Muscle of leg (tissue), 11 donors: ENCODE measurements around the gene ABHD5. TPM values are rescaled to one million over a fixed set of nuclear protein-coding genes. Genes with fewer than 3 reads are reported as not detected.
A peak's percentile ranks its signal among the peaks of the same experiment; 100 is the strongest.

ENCODE experiments used
- DNase-seq: peaks from one replicate; pipeline ENCODE4 v3.0.0; 2013
- H3K27ac ChIP-seq: one replicate; pipeline ENCODE4 v1.5.1; 2013; ENCODE audit warnings: mild to moderate bottlenecking, low read length, control low read depth
- H3K27me3 ChIP-seq: one replicate; pipeline ENCODE4 v1.6.1; 2013; ENCODE audit warnings: low read length; ENCODE audit not compliant: control insufficient read depth, insufficient read depth
- H3K36me3 ChIP-seq: one replicate; pipeline ENCODE4 v1.6.1; 2013; ENCODE audit warnings: low read length; ENCODE audit not compliant: control insufficient read depth, insufficient read depth
- H3K4me1 ChIP-seq: one replicate; pipeline ENCODE4 v1.6.1; 2013; ENCODE audit warnings: low read length; ENCODE audit not compliant: control insufficient read depth, insufficient read depth
- H3K4me3 ChIP-seq: one replicate; pipeline ENCODE4 v1.5.1; 2013; ENCODE audit warnings: low read length, control low read depth
- H3K9me3 ChIP-seq: replicated peaks from 2 replicates; pipeline ENCODE4 v1.6.1; 2013; ENCODE audit warnings: low read depth, low read length; ENCODE audit not compliant: control insufficient read depth
- WGBS: methylation state at CpG from one replicate; pipeline ENCODE4 v1.1.5; 2013; ENCODE audit warnings: missing lambda C conversion rate; ENCODE audit not compliant: insufficient coverage; 5-methylcytosine and 5-hydroxymethylcytosine counted together
- polyA plus RNA-seq, 8 donors: library from polyadenylated mRNA; unstranded; fragments of 120-200 nt; gene quantifications; one replicate each; pipeline versions ENCODE4 v1.2.1 to v1.2.3, GENCODE V29; 2013; ENCODE audit warnings: inconsistent platforms in 1 of 8, low replicate concordance in 1 of 8; ENCODE audit not compliant: insufficient read length in 8 of 8, insufficient read depth in 1 of 8
- total RNA-seq: library from RNA; stranded (reverse); fragments of 120-200 nt; gene quantifications from one replicate; pipeline ENCODE4 v1.2.4, GENCODE V29; 2013

The ABHD5 gene
- total and polyA plus RNA-seq, 9 donors, result 8.8 to 11.6 (median 10.8) TPM

- Histone ChIP-seq H3K27me3 (no peaks in the 10 kb centered on the region), H3K9me3 (no peaks in the 10 kb centered on the region), H3K36me3 (no peaks in the 10 kb centered on the region), H3K4me1 (peaks cover 5% of the 10 kb centered on the region), H3K27ac (no peak overlapping the region), H3K4me3 (no peak overlapping the region)
- no peak for DNase-seq
- 100% methylated on average over 2 of the region's 2 CpGs for WGBS
Measured at GRCh38 chr3:43764056-43764455, 73.3 kb downstream of the ABHD5 start.

GRCh38 chr3:43764471-43764870 is 73.7 kb downstream of the ABHD5 start:
- DNase-seq, result no peak
- H3K4me3 ChIP-seq, result no peak overlapping the region
- H3K9me3 ChIP-seq, result no peaks in the 10 kb centered on the region
- no peaks in the 10 kb centered on the region for H3K27me3 ChIP-seq
- 73% methylated on average over 1 of the region's 2 CpGs for WGBS
- H3K27ac ChIP-seq, result no peak overlapping the region
- H3K4me1 ChIP-seq, result peaks cover 8% of the 10 kb centered on the region
- no peaks in the 10 kb centered on the region for H3K36me3 ChIP-seq

GRCh38 chr3:43765521-43765971 is 74.8 kb downstream of the ABHD5 start:
- Histone ChIP-seq H3K27me3 (no peaks in the 10 kb centered on the region), H3K9me3 (no peaks in the 10 kb centered on the region), H3K27ac (no peak overlapping the region), H3K4me3 (no peak overlapping the region), H3K4me1 (peaks cover 14% of the 10 kb centered on the region), H3K36me3 (no peaks in the 10 kb centered on the region)
- peak; percentile 69 for DNase-seq
- WGBS, result 43% methylated on average over 3 of the region's 4 CpGs

- no peak for DNase-seq
- Histone ChIP-seq H3K9me3 (no peaks in the 10 kb centered on the region), H3K27ac (no peak overlapping the region), H3K36me3 (no peaks in the 10 kb centered on the region), H3K4me3 (no peak overlapping the region), H3K4me1 (peaks cover 14% of the 10 kb centered on the region), H3K27me3 (no peaks in the 10 kb centered on the region)
- no CpG with 5 or more reads among the region's 2 CpGs for WGBS
Measured at GRCh38 chr3:43766672-43767465, 76.1 kb downstream of the ABHD5 start.

- DNase-seq, result no peak
- H3K9me3 ChIP-seq, result no peaks in the 10 kb centered on the region
- H3K27ac ChIP-seq, result no peak overlapping the region
- peaks cover 14% of the 10 kb centered on the region for H3K4me1 ChIP-seq
- no peaks in the 10 kb centered on the region for H3K36me3 ChIP-seq
- no peaks in the 10 kb centered on the region for H3K27me3 ChIP-seq
- WGBS, result 31% methylated on average over 3 of the region's 5 CpGs
- no peak overlapping the region for H3K4me3 ChIP-seq
Measured at GRCh38 chr3:43768381-43768973, 77.7 kb downstream of the ABHD5 start.

GRCh38 chr3:43769097-43769884 is 78.6 kb downstream of the ABHD5 start:
- peaks cover 14% of the 10 kb centered on the region for H3K4me1 ChIP-seq
- H3K27ac ChIP-seq, result no peak overlapping the region
- peak; percentile 95 for DNase-seq
- no peaks in the 10 kb centered on the region for H3K36me3 ChIP-seq
- H3K27me3 ChIP-seq, result no peaks in the 10 kb centered on the region
- peak overlapping the region; percentile 35 for H3K4me3 ChIP-seq
- WGBS, result 5% methylated on average over 22 of the region's 22 CpGs
- no peaks in the 10 kb centered on the region for H3K9me3 ChIP-seq

- no peak for DNase-seq
- peaks cover 14% of the 10 kb centered on the region for H3K4me1 ChIP-seq
- no peaks in the 10 kb centered on the region for H3K27me3 ChIP-seq
- H3K36me3 ChIP-seq, result no peaks in the 10 kb centered on the region
- peak overlapping the region; percentile 35 for H3K4me3 ChIP-seq
- H3K27ac ChIP-seq, result no peak overlapping the region
- WGBS, result 41% methylated on average over 6 of the region's 7 CpGs
- no peaks in the 10 kb centered on the region for H3K9me3 ChIP-seq
Measured at GRCh38 chr3:43769885-43770425, 79.2 kb downstream of the ABHD5 start.

- Histone ChIP-seq H3K27me3 (no peaks in the 10 kb centered on the region), H3K27ac (no peak overlapping the region), H3K36me3 (no peaks in the 10 kb centered on the region), H3K4me1 (peaks cover 14% of the 10 kb centered on the region), H3K9me3 (no peaks in the 10 kb centered on the region), H3K4me3 (no peak overlapping the region)
- 78% methylated on average over 6 of the region's 11 CpGs for WGBS
- DNase-seq, result peak; percentile 24
Measured at GRCh38 chr3:43770426-43771103, 79.8 kb downstream of the ABHD5 start.

- H3K36me3 ChIP-seq, result no peaks in the 10 kb centered on the region
- H3K4me1 ChIP-seq, result peaks cover 14% of the 10 kb centered on the region
- no peaks in the 10 kb centered on the region for H3K9me3 ChIP-seq
- WGBS, result 49% methylated on average over 2 of the region's 5 CpGs
- no peaks in the 10 kb centered on the region for H3K27me3 ChIP-seq
- H3K4me3 ChIP-seq, result no peak overlapping the region
- no peak overlapping the region for H3K27ac ChIP-seq
- DNase-seq, result no peak
Measured at GRCh38 chr3:43771610-43772009, 80.9 kb downstream of the ABHD5 start.
